ENCODE data around the gene ADD3. TPM values are rescaled to one million over a fixed set of nuclear protein-coding genes. Genes with fewer than 3 reads are reported as not detected.

Gene ADD3
- total RNA-seq, 2 donors from 2014 or later = 91.1 to 659 TPM

DNA sequence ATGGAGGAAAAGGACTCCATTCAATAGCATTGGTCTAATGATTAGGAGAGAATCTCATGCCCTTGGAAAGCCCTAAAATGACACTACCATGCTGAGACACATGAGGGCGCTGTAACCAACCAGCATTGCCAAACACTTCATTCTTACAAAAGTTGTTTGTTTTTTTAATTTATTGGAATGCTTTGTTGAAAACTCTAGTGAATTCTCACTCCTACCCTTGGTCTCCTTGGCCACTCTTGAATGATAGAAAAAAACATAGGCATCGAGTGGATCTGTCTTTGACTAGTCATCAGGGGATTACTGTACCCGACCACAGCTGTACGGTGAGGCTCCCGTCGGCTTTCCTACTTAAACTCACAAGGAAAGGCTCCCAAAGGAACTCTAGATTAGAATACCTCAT is 29.3 kb upstream of the ADD3 start:
- Histone ChIP-seq H3K4me1 (ENCODE audit: control insufficient read depth in 1 of 2, low read depth in 2 of 2) (peaks cover 39 to 57% of the 10 kb centered on the region in 2 donors), H3K36me3 (no peaks in the 10 kb centered on the region), H3K9me3 (no peaks in the 10 kb centered on the region), H3K4me3 (peak overlapping the region; percentile 40), H3K27ac (peak overlapping the region; percentile 87 to 88), H3K27me3 (replicated peaks; ENCODE audit: insufficient read depth) (no peaks in the 10 kb centered on the region)
- ATAC-seq (ENCODE audit: insufficient number of reproducible peaks, low FRiP score, low read depth) (no peak), DNase-seq (ENCODE audit: low spot score) (no peak)
- TF ChIP-seq, protein P1, sequence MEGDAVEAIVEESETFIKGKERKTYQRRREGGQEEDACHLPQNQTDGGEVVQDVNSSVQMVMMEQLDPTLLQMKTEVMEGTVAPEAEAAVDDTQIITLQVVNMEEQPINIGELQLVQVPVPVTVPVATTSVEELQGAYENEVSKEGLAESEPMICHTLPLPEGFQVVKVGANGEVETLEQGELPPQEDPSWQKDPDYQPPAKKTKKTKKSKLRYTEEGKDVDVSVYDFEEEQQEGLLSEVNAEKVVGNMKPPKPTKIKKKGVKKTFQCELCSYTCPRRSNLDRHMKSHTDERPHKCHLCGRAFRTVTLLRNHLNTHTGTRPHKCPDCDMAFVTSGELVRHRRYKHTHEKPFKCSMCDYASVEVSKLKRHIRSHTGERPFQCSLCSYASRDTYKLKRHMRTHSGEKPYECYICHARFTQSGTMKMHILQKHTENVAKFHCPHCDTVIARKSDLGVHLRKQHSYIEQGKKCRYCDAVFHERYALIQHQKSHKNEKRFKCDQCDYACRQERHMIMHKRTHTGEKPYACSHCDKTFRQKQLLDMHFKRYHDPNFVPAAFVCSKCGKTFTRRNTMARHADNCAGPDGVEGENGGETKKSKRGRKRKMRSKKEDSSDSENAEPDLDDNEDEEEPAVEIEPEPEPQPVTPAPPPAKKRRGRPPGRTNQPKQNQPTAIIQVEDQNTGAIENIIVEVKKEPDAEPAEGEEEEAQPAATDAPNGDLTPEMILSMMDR (IDR thresholded peaks at IDR 0.05) = peak; percentile 57

DNA sequence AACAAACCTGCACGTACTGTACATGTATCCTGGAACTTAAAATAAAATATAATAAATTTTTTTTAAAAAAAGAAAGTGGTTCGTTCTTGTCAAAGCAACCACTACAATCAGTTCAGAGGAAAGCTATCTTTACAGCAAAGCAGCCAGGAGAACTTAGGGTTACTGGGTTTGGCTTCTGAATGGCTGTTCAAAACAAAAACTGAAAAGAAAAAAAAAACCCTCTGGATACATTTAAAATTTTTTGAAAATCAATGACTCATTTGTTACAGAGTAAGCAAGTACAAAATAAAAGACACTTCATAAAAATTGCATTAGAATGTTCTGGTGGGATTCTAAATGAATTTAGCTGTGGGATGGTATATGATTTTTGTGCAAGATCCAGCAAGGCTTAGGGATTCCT is 28.6 kb upstream of the ADD3 start:
- TF ChIP-seq, protein P1 (IDR thresholded peaks at IDR 0.05) = no peak
- H3K36me3 ChIP-seq = no peaks in the 10 kb centered on the region
- DNase-seq (ENCODE audit: low spot score) = no peak
- H3K27ac ChIP-seq = peak overlapping the region; percentile 34 to 88
- H3K9me3 ChIP-seq = no peaks in the 10 kb centered on the region
- H3K4me3 ChIP-seq = no peak overlapping the region
- no peak for ATAC-seq (ENCODE audit: insufficient number of reproducible peaks, low FRiP score, low read depth)
- peaks cover 39 to 57% of the 10 kb centered on the region in 2 donors for H3K4me1 ChIP-seq (ENCODE audit: control insufficient read depth in 1 of 2, low read depth in 2 of 2)
- no peaks in the 10 kb centered on the region for H3K27me3 ChIP-seq (replicated peaks; ENCODE audit: insufficient read depth)

DNA sequence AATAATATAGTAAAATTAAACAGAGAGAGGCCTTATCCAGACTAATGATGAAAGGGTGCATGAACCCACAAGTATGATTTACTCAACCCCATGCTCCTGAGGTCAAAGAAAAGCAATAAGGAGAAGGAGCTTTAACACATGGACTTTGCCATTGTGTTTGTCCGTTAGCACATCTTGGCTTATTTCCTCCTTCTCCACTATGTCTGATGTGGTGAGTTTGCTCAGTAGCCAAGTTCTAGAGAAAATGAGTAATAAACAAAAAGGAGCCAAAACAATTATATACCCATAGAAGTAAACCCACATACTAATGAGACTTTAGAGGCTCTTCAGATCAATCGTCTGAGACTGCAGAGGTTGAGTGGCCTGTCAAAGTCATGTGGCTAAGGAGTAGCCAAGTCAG is 26.1 kb upstream of the ADD3 start:
- H3K36me3 ChIP-seq = no peaks in the 10 kb centered on the region
- ATAC-seq (ENCODE audit: insufficient number of reproducible peaks, low FRiP score, low read depth) = no peak
- no peaks in the 10 kb centered on the region for H3K27me3 ChIP-seq (replicated peaks; ENCODE audit: insufficient read depth)
- peaks cover 38 to 53% of the 10 kb centered on the region in 2 donors for H3K4me1 ChIP-seq (ENCODE audit: control insufficient read depth in 1 of 2, low read depth in 2 of 2)
- peak overlapping the region; percentile 37 for H3K4me3 ChIP-seq
- DNase-seq (ENCODE audit: low spot score) = no peak
- peak overlapping the region; percentile 16 to 59 for H3K27ac ChIP-seq
- TF ChIP-seq, protein P1 (IDR thresholded peaks at IDR 0.05) = no peak
- H3K9me3 ChIP-seq = no peaks in the 10 kb centered on the region

DNA sequence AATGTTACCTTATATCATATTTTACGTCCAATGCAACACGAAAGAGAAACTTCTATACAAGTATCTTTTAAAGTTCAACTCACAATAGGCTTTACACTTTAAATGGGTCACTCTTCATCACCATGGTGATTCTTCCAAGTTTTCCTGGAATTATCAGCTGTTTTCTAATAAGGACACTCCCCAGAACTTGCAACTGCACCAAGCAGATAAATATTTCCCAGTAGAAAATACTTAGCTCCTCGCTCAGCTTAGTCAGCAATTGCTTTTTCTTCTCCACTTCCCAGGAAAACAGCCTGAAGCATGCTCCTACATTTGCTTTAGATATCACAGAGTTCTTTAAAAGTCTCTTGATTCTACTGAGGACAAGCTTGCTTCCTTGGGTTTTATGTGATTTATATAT is 25.7 kb upstream of the ADD3 start:
- TF ChIP-seq, protein P1 (IDR thresholded peaks at IDR 0.05) = no peak
- Histone ChIP-seq H3K27me3 (replicated peaks; ENCODE audit: insufficient read depth) (no peaks in the 10 kb centered on the region), H3K4me1 (ENCODE audit: control insufficient read depth in 1 of 2, low read depth in 2 of 2) (peaks cover 36 to 52% of the 10 kb centered on the region in 2 donors), H3K36me3 (no peaks in the 10 kb centered on the region), H3K4me3 (peak overlapping the region; percentile 37), H3K27ac (peak overlapping the region; percentile 16 to 59), H3K9me3 (no peaks in the 10 kb centered on the region)
- no peak for DNase-seq (ENCODE audit: low spot score)
- ATAC-seq (ENCODE audit: insufficient number of reproducible peaks, low FRiP score, low read depth) = no peak

DNA sequence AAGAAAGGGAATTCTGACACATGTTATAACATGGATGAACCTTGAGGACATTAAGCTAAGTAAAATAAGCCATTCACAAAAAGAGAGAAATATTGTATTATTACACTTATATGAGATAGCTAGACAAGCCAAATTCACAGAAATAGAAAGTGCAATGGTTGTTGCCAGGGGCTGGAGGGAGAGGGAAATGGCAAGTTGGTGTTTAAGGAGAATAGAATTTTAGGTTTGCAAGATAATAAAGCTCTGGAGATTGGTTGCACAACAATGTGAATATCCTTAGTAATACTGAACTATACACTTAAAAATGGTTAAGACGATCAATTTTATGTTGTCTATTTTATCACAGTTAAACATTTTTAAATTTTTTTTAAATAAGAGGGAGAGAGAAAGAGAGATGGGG is 25.0 kb upstream of the ADD3 start:
- H3K4me1 ChIP-seq (ENCODE audit: control insufficient read depth in 1 of 2, low read depth in 2 of 2) = peaks cover 36 to 54% of the 10 kb centered on the region in 2 donors

More for the DNA sequence above, 25.0 kb upstream of the ADD3 start:
- DNase-seq (ENCODE audit: low spot score) (no peak), ATAC-seq (ENCODE audit: insufficient number of reproducible peaks, low FRiP score, low read depth) (no peak)
- peak overlapping the region; percentile 16 to 59 for H3K27ac ChIP-seq
- H3K9me3 ChIP-seq = no peaks in the 10 kb centered on the region
- H3K36me3 ChIP-seq = no peaks in the 10 kb centered on the region
- peak overlapping the region; percentile 37 for H3K4me3 ChIP-seq
- TF ChIP-seq, protein P1 (IDR thresholded peaks at IDR 0.05) = no peak
- H3K27me3 ChIP-seq (replicated peaks; ENCODE audit: insufficient read depth) = no peaks in the 10 kb centered on the region
